Cardiac atrium fibroblast (primary cell): Measurements from ENCODE around the gene IQGAP2. TPM values are rescaled to one million over a fixed set of nuclear protein-coding genes. Genes with fewer than 3 reads are reported as not detected.

ENCODE experiments used
- total RNA-seq: library from RNA; depleted of rRNA; stranded (reverse); fragments of >200 nt; gene quantifications from 2 replicates; pipeline ENCODE4 v1.2.3, GENCODE V29; 2015

Gene IQGAP2, protein sequence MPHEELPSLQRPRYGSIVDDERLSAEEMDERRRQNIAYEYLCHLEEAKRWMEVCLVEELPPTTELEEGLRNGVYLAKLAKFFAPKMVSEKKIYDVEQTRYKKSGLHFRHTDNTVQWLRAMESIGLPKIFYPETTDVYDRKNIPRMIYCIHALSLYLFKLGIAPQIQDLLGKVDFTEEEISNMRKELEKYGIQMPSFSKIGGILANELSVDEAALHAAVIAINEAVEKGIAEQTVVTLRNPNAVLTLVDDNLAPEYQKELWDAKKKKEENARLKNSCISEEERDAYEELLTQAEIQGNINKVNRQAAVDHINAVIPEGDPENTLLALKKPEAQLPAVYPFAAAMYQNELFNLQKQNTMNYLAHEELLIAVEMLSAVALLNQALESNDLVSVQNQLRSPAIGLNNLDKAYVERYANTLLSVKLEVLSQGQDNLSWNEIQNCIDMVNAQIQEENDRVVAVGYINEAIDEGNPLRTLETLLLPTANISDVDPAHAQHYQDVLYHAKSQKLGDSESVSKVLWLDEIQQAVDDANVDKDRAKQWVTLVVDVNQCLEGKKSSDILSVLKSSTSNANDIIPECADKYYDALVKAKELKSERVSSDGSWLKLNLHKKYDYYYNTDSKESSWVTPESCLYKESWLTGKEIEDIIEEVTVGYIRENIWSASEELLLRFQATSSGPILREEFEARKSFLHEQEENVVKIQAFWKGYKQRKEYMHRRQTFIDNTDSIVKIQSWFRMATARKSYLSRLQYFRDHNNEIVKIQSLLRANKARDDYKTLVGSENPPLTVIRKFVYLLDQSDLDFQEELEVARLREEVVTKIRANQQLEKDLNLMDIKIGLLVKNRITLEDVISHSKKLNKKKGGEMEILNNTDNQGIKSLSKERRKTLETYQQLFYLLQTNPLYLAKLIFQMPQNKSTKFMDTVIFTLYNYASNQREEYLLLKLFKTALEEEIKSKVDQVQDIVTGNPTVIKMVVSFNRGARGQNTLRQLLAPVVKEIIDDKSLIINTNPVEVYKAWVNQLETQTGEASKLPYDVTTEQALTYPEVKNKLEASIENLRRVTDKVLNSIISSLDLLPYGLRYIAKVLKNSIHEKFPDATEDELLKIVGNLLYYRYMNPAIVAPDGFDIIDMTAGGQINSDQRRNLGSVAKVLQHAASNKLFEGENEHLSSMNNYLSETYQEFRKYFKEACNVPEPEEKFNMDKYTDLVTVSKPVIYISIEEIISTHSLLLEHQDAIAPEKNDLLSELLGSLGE (N-terminal part only)
- 1.9 and 5.8 TPM in 2 replicates for total RNA-seq

GRCh38 chr5:76402886-76403765 is at the start of gene IQGAP2:
Gene IQGAP2 (plus strand): TSS chr5:76403285. CDS start chr5:76403546, 261 bp downstream.

GRCh38 chr5:76622973-76623596 is 220.0 kb downstream of the IQGAP2 start, which contains the start of gene F2RL2:
Gene F2RL2 (minus strand): TSS chr5:76623403. CDS start chr5:76623230, 173 bp downstream.

GRCh38 chr5:76715736-76716455 is 312.8 kb downstream of the IQGAP2 start, which contains the start of gene F2R:
Gene F2R (plus strand): TSS chr5:76716126. CDS start chr5:76716308, 182 bp downstream.

Other genes with a start within 250 kb of the IQGAP2 start
- 2.9 and 7.5 TPM in 2 replicates for gene F2RL2, start 220.1 kb downstream of the IQGAP2 start, total RNA-seq